Suprapubic skin (tissue), 4 donors: ENCODE measurements around the gene COL18A1.

ENCODE experiments used
- CTCF ChIP-seq, 2 donors: fragments of 200-600 bp in 1 of 2; fragments of 450-650 bp in 1 of 2; sonication (generic) in 1 of 2; IDR thresholded peaks; one replicate each; pipeline ENCODE4 v1.5.1; 2016 to 2019; ENCODE audit warnings: antibody characterized with exemption in 2 of 2, mild to moderate bottlenecking in 1 of 2, moderate library complexity in 1 of 2
- EP300 ChIP-seq: sonication (generic); formaldehyde crosslinking; IDR thresholded peaks from one replicate; pipeline ENCODE4 v1.6.1; 2017; ENCODE audit warnings: antibody characterized with exemption
- POLR2A ChIP-seq, 2 donors: fragments of 450-650 bp; IDR thresholded peaks; one replicate each; pipeline ENCODE4 v1.6.1; 2017; ENCODE audit warnings: antibody characterized with exemption in 2 of 2, mild to moderate bottlenecking in 2 of 2, moderate library complexity in 2 of 2
- POLR2AphosphoS5 ChIP-seq, 3 donors: sonication (generic); formaldehyde crosslinking; IDR thresholded peaks; one replicate each; pipeline ENCODE4 v1.6.1; 2017; ENCODE audit warnings: antibody characterized with exemption in 3 of 3

- no peak for TF ChIP-seq CTCF (IDR thresholded peaks at IDR 0.05)
- no peak for TF ChIP-seq POLR2A (IDR thresholded peaks at IDR 0.05)
- no peak for TF ChIP-seq POLR2AphosphoS5 (IDR thresholded peaks at IDR 0.05)
- TF ChIP-seq EP300, result no peak
Measured at GRCh38 chr21:45519182-45519581, 114.2 kb downstream of the COL18A1 start.
